Liver (tissue), 9 donors: Measurements from ENCODE around the gene ATP2C2. TPM values are rescaled to one million over a fixed set of nuclear protein-coding genes. Genes with fewer than 3 reads are reported as not detected.

Experiments used
- DNase-seq: peaks from one replicate; pipeline ENCODE4 v3.0.0-alpha.2; 2017; ENCODE audit warnings: low spot score
- H3K27ac ChIP-seq, 2 donors: one replicate each; pipeline ENCODE4 v1.7.0; 2013; ENCODE audit warnings: inconsistent platforms in 2 of 2, low read length in 2 of 2, control low read depth in 1 of 2, low read depth in 1 of 2, mild to moderate bottlenecking in 1 of 2
- H3K27me3 ChIP-seq, 4 donors: one replicate each; pipeline versions ENCODE4 v1.6.1 to v1.7.0; 2013; ENCODE audit warnings: low read length in 3 of 4, inconsistent platforms in 1 of 4, mild to moderate bottlenecking in 1 of 4, moderate library complexity in 1 of 4; ENCODE audit not compliant: control insufficient read depth in 4 of 4, insufficient read depth in 4 of 4
- H3K36me3 ChIP-seq, 4 donors: one replicate each; pipeline versions ENCODE4 v1.6.1 to v1.7.0; 2013; ENCODE audit warnings: low read length in 3 of 4, mild to moderate bottlenecking in 3 of 4, low read depth in 1 of 4, moderate library complexity in 1 of 4; ENCODE audit not compliant: control insufficient read depth in 4 of 4, insufficient read depth in 3 of 4
- H3K4me1 ChIP-seq, 4 donors: one replicate each; pipeline versions ENCODE4 v1.6.1 to v1.7.0; 2013; ENCODE audit warnings: low read length in 3 of 4, mild to moderate bottlenecking in 3 of 4, moderate library complexity in 1 of 4; ENCODE audit not compliant: control insufficient read depth in 4 of 4, insufficient read depth in 4 of 4
- H3K4me3 ChIP-seq, 3 donors: one replicate each; pipeline versions ENCODE4 v1.6.1 to v1.7.0; 2013; ENCODE audit warnings: low read length in 3 of 3, control low read depth in 1 of 3, low read depth in 1 of 3, mild to moderate bottlenecking in 1 of 3
- H3K9ac ChIP-seq, 2 donors: one replicate each; pipeline ENCODE4 v1.7.0; 2013; ENCODE audit warnings: low read length in 2 of 2, mild to moderate bottlenecking in 2 of 2, moderate library complexity in 2 of 2, control low read depth in 1 of 2, low read depth in 1 of 2
- H3K9me3 ChIP-seq, 4 donors: one replicate each; pipeline versions ENCODE4 v1.6.1 to v1.7.0; 2013; ENCODE audit warnings: low read length in 3 of 4; ENCODE audit not compliant: control insufficient read depth in 4 of 4
- EGR1 ChIP-seq, 2 donors: IDR thresholded peaks; 2 replicates each; pipeline ENCODE4 v1.6.1; 2016 to 2018; ENCODE audit warnings: antibody characterized with exemption in 2 of 2, low read depth in 2 of 2
- FOXA1 ChIP-seq: IDR thresholded peaks from 2 replicates; pipeline ENCODE4 v1.6.1; 2016; ENCODE audit warnings: antibody characterized with exemption
- FOXA2 ChIP-seq: IDR thresholded peaks from 2 replicates; pipeline ENCODE4 v1.6.1; 2016; ENCODE audit warnings: antibody characterized with exemption
- GABPA ChIP-seq, 2 donors: IDR thresholded peaks in 1 of 2; conservative IDR thresholded peaks in 1 of 2; 2 replicates each; pipeline ENCODE4 v1.6.1; 2016; ENCODE audit warnings: antibody characterized with exemption in 2 of 2, mild to moderate bottlenecking in 1 of 2, moderate library complexity in 1 of 2
- HNF4A ChIP-seq, 2 donors: conservative IDR thresholded peaks; 2 replicates each; pipeline ENCODE4 v1.6.1; 2016; ENCODE audit warnings: antibody characterized with exemption in 2 of 2, mild to moderate bottlenecking in 2 of 2
- HNF4G ChIP-seq: IDR thresholded peaks from 2 replicates; pipeline ENCODE4 v1.6.1; 2016; ENCODE audit warnings: antibody characterized with exemption
- JUND ChIP-seq, 2 donors: IDR thresholded peaks; 2 replicates each; pipeline ENCODE4 v1.6.1; 2016; ENCODE audit warnings: antibody characterized with exemption in 2 of 2
- RAD21 ChIP-seq, 2 donors: IDR thresholded peaks; 2 replicates each; pipeline ENCODE4 v1.6.1; 2016; ENCODE audit warnings: antibody characterized with exemption in 2 of 2, mild to moderate bottlenecking in 2 of 2
- REST ChIP-seq: IDR thresholded peaks from 2 replicates; pipeline ENCODE4 v1.6.1; 2016; ENCODE audit warnings: antibody characterized with exemption, mild to moderate bottlenecking
- RXRA ChIP-seq, 2 donors: IDR thresholded peaks; 2 replicates each; pipeline ENCODE4 v1.6.1; 2017 to 2018; ENCODE audit warnings: antibody characterized with exemption in 2 of 2, mild to moderate bottlenecking in 1 of 2
- SP1 ChIP-seq: IDR thresholded peaks from 2 replicates; pipeline ENCODE4 v1.6.1; 2018; ENCODE audit warnings: antibody characterized with exemption, mild to moderate bottlenecking
- TAF1 ChIP-seq: conservative IDR thresholded peaks from 2 replicates; pipeline ENCODE4 v1.6.1; 2016; ENCODE audit warnings: antibody characterized with exemption, mild to moderate bottlenecking
- YY1 ChIP-seq: IDR thresholded peaks from 2 replicates; pipeline ENCODE4 v1.6.1; 2016; ENCODE audit warnings: antibody characterized with exemption, mild to moderate bottlenecking
- ZBTB33 ChIP-seq: IDR thresholded peaks from 2 replicates; pipeline ENCODE4 v1.6.1; 2016; ENCODE audit warnings: antibody characterized with exemption
- WGBS: extraction: QIAGEN DNeasy Blood & Tissue Kit; methylation state at CpG from one replicate; pipeline ENCODE4 v1.1.7; 2013; 5-methylcytosine and 5-hydroxymethylcytosine counted together
- polyA plus RNA-seq, 2 donors: library from polyadenylated mRNA; stranded (reverse) in 1 of 2; unstranded in 1 of 2; fragments of 200-250 nt in 1 of 2; fragments of >200 nt in 1 of 2; fragmentation: Nextera tagmentation in 1 of 2; extraction: Ambion mirVana in 1 of 2; gene quantifications; one replicate each; pipeline versions ENCODE4 v1.2.1 to v1.2.3, GENCODE V29; 2013 to 2015
- total RNA-seq, 2 donors: library from RNA; depleted of rRNA; stranded (reverse); fragments of >200 nt; gene quantifications; one replicate each; pipeline ENCODE4 v1.2.3, GENCODE V29; 2014
- TF ChIP-seq, protein P1 (sequence below): fragments of 150-350 bp; IDR thresholded peaks from 2 replicates; pipeline ENCODE4 v1.5.1; 2017; ENCODE audit warnings: improper control_type of control experiment, low read depth, low read length; ENCODE audit not compliant: missing input control
- TF ChIP-seq, protein P2 (sequence below): IDR thresholded peaks from 2 replicates; pipeline ENCODE4 v1.6.1; 2016; ENCODE audit warnings: antibody characterized with exemption
- donor health status: healthy.
- donor health status: healthy.
- donor health status: healthy.
- donor health status: healthy.
- donor health status: healthy.

The ATP2C2 gene
- total and polyA plus RNA-seq, 4 donors = 0.05 to 0.33 (median 0.22) TPM

GRCh38 chr16:84507011-84507982 lies 139.0 kb downstream of the ATP2C2 start:
- no peak for DNase-seq
- no peaks in the 10 kb centered on the region for H3K9me3 ChIP-seq
- H3K27me3 ChIP-seq = no peaks in the 10 kb centered on the region
- H3K4me1 ChIP-seq = peaks cover 2 to 16% (median 10%) of the 10 kb centered on the region in 4 donors
- no peak overlapping the region for H3K4me3 ChIP-seq
- no peak overlapping the region for H3K9ac ChIP-seq
- no peak overlapping the region for H3K27ac ChIP-seq
- TF ChIP-seq ZBTB33 (no peak), REST (no peak), RAD21 (IDR thresholded peaks at IDR 0.05) (no peak), SP1 (no peak), EGR1 (IDR thresholded peaks at IDR 0.05; ENCODE audit: low read depth in 2 of 2) (no peak), FOXA2 (no peak), HNF4A (conservative IDR thresholded peaks at IDR 0.05) (no peak), HNF4G (no peak), YY1 (no peak), RXRA (IDR thresholded peaks at IDR 0.05) (no peak), FOXA1 (no peak), TAF1 (no peak), GABPA (IDR thresholded peaks at IDR 0.05 in 1 of 2, conservative IDR thresholded peaks at IDR 0.05 in 1 of 2) (no peak), JUND (IDR thresholded peaks at IDR 0.05) (no peak)
- TF ChIP-seq, protein P1, sequence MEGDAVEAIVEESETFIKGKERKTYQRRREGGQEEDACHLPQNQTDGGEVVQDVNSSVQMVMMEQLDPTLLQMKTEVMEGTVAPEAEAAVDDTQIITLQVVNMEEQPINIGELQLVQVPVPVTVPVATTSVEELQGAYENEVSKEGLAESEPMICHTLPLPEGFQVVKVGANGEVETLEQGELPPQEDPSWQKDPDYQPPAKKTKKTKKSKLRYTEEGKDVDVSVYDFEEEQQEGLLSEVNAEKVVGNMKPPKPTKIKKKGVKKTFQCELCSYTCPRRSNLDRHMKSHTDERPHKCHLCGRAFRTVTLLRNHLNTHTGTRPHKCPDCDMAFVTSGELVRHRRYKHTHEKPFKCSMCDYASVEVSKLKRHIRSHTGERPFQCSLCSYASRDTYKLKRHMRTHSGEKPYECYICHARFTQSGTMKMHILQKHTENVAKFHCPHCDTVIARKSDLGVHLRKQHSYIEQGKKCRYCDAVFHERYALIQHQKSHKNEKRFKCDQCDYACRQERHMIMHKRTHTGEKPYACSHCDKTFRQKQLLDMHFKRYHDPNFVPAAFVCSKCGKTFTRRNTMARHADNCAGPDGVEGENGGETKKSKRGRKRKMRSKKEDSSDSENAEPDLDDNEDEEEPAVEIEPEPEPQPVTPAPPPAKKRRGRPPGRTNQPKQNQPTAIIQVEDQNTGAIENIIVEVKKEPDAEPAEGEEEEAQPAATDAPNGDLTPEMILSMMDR = no peak
- TF ChIP-seq, protein P2, sequence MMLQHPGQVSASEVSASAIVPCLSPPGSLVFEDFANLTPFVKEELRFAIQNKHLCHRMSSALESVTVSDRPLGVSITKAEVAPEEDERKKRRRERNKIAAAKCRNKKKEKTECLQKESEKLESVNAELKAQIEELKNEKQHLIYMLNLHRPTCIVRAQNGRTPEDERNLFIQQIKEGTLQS = no peak
- 78% methylated on average over 27 of the region's 27 CpGs for WGBS
- no peaks in the 10 kb centered on the region for H3K36me3 ChIP-seq
